ENCODE data around the gene HSDL1.

DNA sequence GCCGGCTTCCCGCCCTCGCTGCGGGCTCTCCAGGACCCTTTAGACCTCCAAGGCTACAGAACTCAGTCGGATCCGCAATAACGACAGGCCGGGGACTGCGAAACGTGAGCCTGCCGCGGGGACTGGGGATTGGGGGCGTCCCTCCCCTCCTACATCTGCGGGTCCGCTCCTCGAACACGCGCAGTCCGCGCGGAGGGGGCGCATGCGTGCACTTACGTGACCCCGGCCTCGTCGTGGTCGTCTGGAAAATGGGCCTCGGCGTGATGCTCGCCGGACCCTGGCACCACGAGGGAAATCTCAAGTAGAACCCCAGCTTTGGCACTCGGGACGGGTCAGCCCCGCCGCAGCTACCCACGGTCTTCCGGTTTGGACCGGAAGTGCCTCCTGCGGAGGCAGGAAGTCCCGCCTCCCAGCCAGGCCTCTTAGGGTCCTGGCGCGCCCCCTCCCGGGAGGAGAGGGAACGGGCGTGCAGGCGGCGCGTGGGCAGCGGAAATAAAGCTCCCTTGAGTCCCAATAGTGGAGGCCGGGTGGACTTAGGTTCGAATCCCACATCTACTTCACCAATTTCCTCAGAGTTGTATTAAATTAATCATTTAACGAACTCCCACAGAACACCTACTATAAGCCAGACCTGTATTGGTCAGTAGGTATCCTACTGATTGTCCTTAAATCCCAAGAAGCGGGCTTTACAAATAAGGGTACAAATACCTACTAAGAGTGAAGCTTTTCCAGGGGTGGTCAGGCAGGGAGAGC lies 41.9 kb upstream of the HSDL1 start, which contains the start of gene TAF1C:
- TF ChIP-seq, protein P1, sequence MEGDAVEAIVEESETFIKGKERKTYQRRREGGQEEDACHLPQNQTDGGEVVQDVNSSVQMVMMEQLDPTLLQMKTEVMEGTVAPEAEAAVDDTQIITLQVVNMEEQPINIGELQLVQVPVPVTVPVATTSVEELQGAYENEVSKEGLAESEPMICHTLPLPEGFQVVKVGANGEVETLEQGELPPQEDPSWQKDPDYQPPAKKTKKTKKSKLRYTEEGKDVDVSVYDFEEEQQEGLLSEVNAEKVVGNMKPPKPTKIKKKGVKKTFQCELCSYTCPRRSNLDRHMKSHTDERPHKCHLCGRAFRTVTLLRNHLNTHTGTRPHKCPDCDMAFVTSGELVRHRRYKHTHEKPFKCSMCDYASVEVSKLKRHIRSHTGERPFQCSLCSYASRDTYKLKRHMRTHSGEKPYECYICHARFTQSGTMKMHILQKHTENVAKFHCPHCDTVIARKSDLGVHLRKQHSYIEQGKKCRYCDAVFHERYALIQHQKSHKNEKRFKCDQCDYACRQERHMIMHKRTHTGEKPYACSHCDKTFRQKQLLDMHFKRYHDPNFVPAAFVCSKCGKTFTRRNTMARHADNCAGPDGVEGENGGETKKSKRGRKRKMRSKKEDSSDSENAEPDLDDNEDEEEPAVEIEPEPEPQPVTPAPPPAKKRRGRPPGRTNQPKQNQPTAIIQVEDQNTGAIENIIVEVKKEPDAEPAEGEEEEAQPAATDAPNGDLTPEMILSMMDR (IDR thresholded peaks at IDR 0.05), result peak; percentile 94 to 99 (median 97)
- TF ChIP-seq POLR2A (IDR thresholded peaks at IDR 0.05), result peak in 2 of 3 donors; percentile 59 to 63

All from body of pancreas (tissue), 4 donors.